A549 (cell line): ENCODE results near the gene API5. TPM values are rescaled to one million over a fixed set of nuclear protein-coding genes. Genes with fewer than 3 reads are reported as not detected.

Experiments used
- ATAC-seq, 2 experiments: fragments of 200-7000 bp in 1 of 2; fragments of >200 bp in 1 of 2; cut with Nextera tagmentation in 1 of 2; cut with Tn5 transposase in 1 of 2; 3 replicates each; pipeline versions ENCODE4 v1.8.0 to v1.9.1; 2018 to 2020; ENCODE audit warnings: mild to moderate bottlenecking in 1 of 2, moderate library complexity in 1 of 2
- CTCF ChIA-PET: fragments of 300-600 bp; sonication (Branson Sonifier 250); formaldehyde crosslinking; extraction: SDS; loops from one replicate; lab custom pipeline; 2021; ENCODE audit warnings: antibody characterized with exemption, inconsistent platforms; lab: Yijun Ruan, JAX
- POLR2A ChIA-PET: fragments of 350-600 bp; formaldehyde crosslinking; extraction: SDS; loops from one replicate; lab custom pipeline; 2021; ENCODE audit warnings: antibody characterized with exemption, inconsistent platforms; lab: Yijun Ruan, JAX
- DNase-seq, 2 experiments: peaks; one replicate each; pipeline versions ENCODE4 v3.0.0 to v3.0.0-alpha.2; 2011 to 2016; ENCODE audit warnings: low read depth in 1 of 2, low spot score in 1 of 2
- FAIRE-seq: peaks from 2 replicates; lab custom pipeline; 2011; peaks lifted over from hg19 to GRCh38; lab: Jason Lieb, UNC
- H3K27ac ChIP-seq, 2 experiments: fragments of >200 bp; sonication (Bioruptor Twin); formaldehyde crosslinking; 3 replicates each; pipeline ENCODE4 v1.5.1; 2016 to 2017
- H3K4me1 ChIP-seq: fragments of >200 bp; sonication (Bioruptor Twin); formaldehyde crosslinking; 3 replicates; pipeline ENCODE4 v1.6.1; 2016
- H3K4me2 ChIP-seq: fragments of >200 bp; sonication (Bioruptor Twin); formaldehyde crosslinking; 3 replicates; pipeline ENCODE4 v1.6.1; 2016
- H3K4me3 ChIP-seq: fragments of >200 bp; sonication (Bioruptor Twin); formaldehyde crosslinking; 3 replicates; pipeline ENCODE4 v1.5.1; 2016
- H3K9me3 ChIP-seq: fragments of >200 bp; sonication (Bioruptor Twin); formaldehyde crosslinking; 3 replicates; pipeline ENCODE4 v1.6.1; 2016
- CBX2 ChIP-seq: fragments of 200-600 bp; sonication (generic); IDR thresholded peaks from 2 replicates; pipeline ENCODE4 v1.6.1; 2016; ENCODE audit warnings: low read depth, mild to moderate bottlenecking, borderline replicate concordance
- CEBPB ChIP-seq, 2 experiments: fragments of >200 bp in 1 of 2; sonication (Bioruptor Twin) in 1 of 2; formaldehyde crosslinking in 1 of 2; IDR thresholded peaks; 2 replicates each; pipeline ENCODE4 v1.6.1; 2012 to 2016
- CHD4 ChIP-seq: fragments of 200-600 bp; sonication (generic); IDR thresholded peaks from 2 replicates; pipeline ENCODE4 v1.6.1; 2016; ENCODE audit warnings: antibody characterized with exemption, mild to moderate bottlenecking, borderline replicate concordance
- EHF ChIP-seq: fragments of 250-450 bp; sonication (Bioruptor Pico); IDR thresholded peaks from 2 replicates; pipeline ENCODE4 v1.5.0; 2020; ENCODE audit warnings: mild to moderate bottlenecking
- EHMT2 ChIP-seq: fragments of 200-600 bp; sonication (generic); IDR thresholded peaks from 2 replicates; pipeline ENCODE4 v1.6.1; 2016; ENCODE audit warnings: antibody characterized with exemption, low read depth, mild to moderate bottlenecking, moderate library complexity
- FOSB ChIP-seq: fragments of 250-450 bp; sonication (Bioruptor Pico); IDR thresholded peaks from 2 replicates; pipeline ENCODE4 v1.5.0; 2020; ENCODE audit warnings: mild to moderate bottlenecking, moderate library complexity
- HOXA7 ChIP-seq: fragments of 250-450 bp; sonication (Bioruptor Pico); IDR thresholded peaks from 2 replicates; pipeline ENCODE4 v1.5.0; 2020; ENCODE audit warnings: mild to moderate bottlenecking, moderate library complexity
- HOXB13 ChIP-seq: fragments of 250-450 bp; sonication (Bioruptor Pico); IDR thresholded peaks from 2 replicates; pipeline ENCODE4 v1.5.0; 2020; ENCODE audit warnings: low read depth, mild to moderate bottlenecking, moderate library complexity
- HOXB5 ChIP-seq: fragments of 250-450 bp; sonication (Bioruptor Pico); IDR thresholded peaks from 2 replicates; pipeline ENCODE4 v1.5.0; 2020; ENCODE audit warnings: mild to moderate bottlenecking, moderate library complexity
- PHF8 ChIP-seq: fragments of 200-600 bp; sonication (generic); IDR thresholded peaks from 2 replicates; pipeline ENCODE4 v1.6.1; 2016; ENCODE audit warnings: low read depth, mild to moderate bottlenecking, antibody characterized with exemption, moderate library complexity, borderline replicate concordance
- POLR2AphosphoS2 ChIP-seq: conservative IDR thresholded peaks from 2 replicates; pipeline ENCODE4 v1.6.1; 2012; ENCODE audit warnings: low read length, improper control_type of control experiment, inconsistent platforms
- RAD21 ChIP-seq, 2 experiments: fragments of >200 bp in 1 of 2; sonication (Bioruptor Twin) in 1 of 2; formaldehyde crosslinking in 1 of 2; IDR thresholded peaks in 1 of 2; conservative IDR thresholded peaks in 1 of 2; 2 replicates in 1 of 2; 3 replicates in 1 of 2; pipeline ENCODE4 v1.6.1; 2012 to 2018; ENCODE audit warnings: inconsistent platforms in 1 of 2
- RNF2 ChIP-seq: fragments of 200-600 bp; sonication (generic); IDR thresholded peaks from 2 replicates; pipeline ENCODE4 v1.6.1; 2016; ENCODE audit warnings: low read depth, mild to moderate bottlenecking, antibody characterized with exemption, moderate library complexity, borderline replicate concordance
- SREBF2 ChIP-seq: fragments of 450-650 bp; IDR thresholded peaks from 2 replicates; pipeline ENCODE4 v1.6.1; 2014; ENCODE audit warnings: mild to moderate bottlenecking, moderate library complexity
- TFCP2L1 ChIP-seq: fragments of 250-450 bp; sonication (Bioruptor Pico); IDR thresholded peaks from 2 replicates; pipeline ENCODE4 v1.5.0; 2021; ENCODE audit warnings: mild to moderate bottlenecking
- ZNF302 ChIP-seq: fragments of 250-450 bp; sonication (Bioruptor Pico); IDR thresholded peaks from 2 replicates; pipeline ENCODE4 v1.9.0; 2021; ENCODE audit warnings: inconsistent platforms, mild to moderate bottlenecking, moderate library complexity
- WGBS: methylation state at CpG from one replicate; pipeline ENCODE4 v1.1.6; 2017; ENCODE audit errors: missing lambda C conversion rate; 5-methylcytosine and 5-hydroxymethylcytosine counted together
- polyA plus RNA-seq, 4 experiments: library from polyadenylated mRNA; depleted of rRNA in 3 of 4; stranded (reverse); fragments of >200 nt; fragmentation: RNase III in 1 of 4; extraction: RNeasy Plus Mini Kit Qiagen cat#74134 plus additional on column Dnase treatment in 1 of 4; gene quantifications; 2 replicates in 3 of 4; 3 replicates in 1 of 4; pipeline ENCODE4 v1.2.3, GENCODE V29; 2011 to 2017
- TF ChIP-seq, protein P1 (sequence below): fragments of 200-600 bp; sonication (generic); IDR thresholded peaks from 2 replicates; pipeline ENCODE4 v1.6.1; 2016; ENCODE audit warnings: antibody characterized with exemption, mild to moderate bottlenecking, moderate library complexity
- TF ChIP-seq, protein P2 (sequence below): fragments of 250-450 bp; sonication (Bioruptor Pico); IDR thresholded peaks from 2 replicates; pipeline ENCODE4 v1.5.0; 2020; ENCODE audit warnings: low read depth, mild to moderate bottlenecking, moderate library complexity
- TF ChIP-seq, protein P3 (sequence below): fragments of >200 bp; sonication (Bioruptor Twin); formaldehyde crosslinking; IDR thresholded peaks from 2 replicates; pipeline ENCODE4 v1.6.1; 2016

Gene API5
- polyA plus RNA-seq, 2 of the 4 experiments (the other 2 are of a cell fraction): 87.7 to 127 TPM

DNA sequence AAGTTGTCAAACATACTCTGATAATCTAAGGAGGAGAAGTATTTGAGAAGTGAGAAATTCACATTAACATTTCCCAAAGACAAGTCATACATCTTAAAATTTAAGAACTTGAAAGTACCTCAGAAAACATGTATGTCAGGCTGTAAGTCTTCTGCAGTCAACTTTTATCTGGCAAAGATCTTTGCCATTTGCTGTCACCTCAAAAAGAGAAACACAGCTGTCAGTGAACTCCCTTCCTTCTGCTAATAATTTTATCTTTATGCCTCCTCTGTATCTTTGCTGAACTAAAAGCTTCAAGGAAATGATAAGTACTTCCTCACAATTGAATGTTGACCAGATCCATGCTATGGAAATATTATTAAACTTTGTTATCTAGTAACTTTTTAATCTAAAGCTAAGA is 65.6 kb downstream of the API5 start (continued):
- TF ChIP-seq SREBF2 (no peak), RAD21 (conservative IDR thresholded peaks at IDR 0.05 in 1 of 2, IDR thresholded peaks at IDR 0.05 in 1 of 2) (no peak), PHF8 (no peak), CBX2 (no peak)

DNA sequence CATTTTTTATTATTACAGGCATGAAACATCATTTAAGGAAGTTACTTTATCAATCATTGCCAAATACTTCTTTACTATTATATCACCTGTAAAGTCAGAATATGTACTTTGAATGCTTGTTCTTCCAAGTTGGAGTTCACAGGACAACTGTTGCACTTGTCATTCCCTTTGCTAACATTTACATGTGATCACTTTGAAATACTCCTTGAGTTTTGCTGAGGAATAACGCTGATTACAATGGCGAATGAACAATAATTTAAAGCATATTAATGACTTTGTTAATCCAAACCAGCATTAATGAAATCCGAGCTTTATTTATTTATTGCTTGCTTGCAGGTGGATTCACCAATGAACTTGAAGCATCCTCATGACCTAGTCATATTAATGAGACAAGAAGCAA is 67.1 kb downstream of the API5 start:
- POLR2A ChIA-PET: no interaction called here
- FAIRE-seq (peak; percentile 63), DNase-seq (no peak), ATAC-seq (no peak)
- CTCF ChIA-PET: interaction anchor here (1.4 kb wide), 1 partner anchor 20 kb away, joined by 3 read pairs; no protein-coding TSS in a partner anchor
- TF ChIP-seq, protein P1, sequence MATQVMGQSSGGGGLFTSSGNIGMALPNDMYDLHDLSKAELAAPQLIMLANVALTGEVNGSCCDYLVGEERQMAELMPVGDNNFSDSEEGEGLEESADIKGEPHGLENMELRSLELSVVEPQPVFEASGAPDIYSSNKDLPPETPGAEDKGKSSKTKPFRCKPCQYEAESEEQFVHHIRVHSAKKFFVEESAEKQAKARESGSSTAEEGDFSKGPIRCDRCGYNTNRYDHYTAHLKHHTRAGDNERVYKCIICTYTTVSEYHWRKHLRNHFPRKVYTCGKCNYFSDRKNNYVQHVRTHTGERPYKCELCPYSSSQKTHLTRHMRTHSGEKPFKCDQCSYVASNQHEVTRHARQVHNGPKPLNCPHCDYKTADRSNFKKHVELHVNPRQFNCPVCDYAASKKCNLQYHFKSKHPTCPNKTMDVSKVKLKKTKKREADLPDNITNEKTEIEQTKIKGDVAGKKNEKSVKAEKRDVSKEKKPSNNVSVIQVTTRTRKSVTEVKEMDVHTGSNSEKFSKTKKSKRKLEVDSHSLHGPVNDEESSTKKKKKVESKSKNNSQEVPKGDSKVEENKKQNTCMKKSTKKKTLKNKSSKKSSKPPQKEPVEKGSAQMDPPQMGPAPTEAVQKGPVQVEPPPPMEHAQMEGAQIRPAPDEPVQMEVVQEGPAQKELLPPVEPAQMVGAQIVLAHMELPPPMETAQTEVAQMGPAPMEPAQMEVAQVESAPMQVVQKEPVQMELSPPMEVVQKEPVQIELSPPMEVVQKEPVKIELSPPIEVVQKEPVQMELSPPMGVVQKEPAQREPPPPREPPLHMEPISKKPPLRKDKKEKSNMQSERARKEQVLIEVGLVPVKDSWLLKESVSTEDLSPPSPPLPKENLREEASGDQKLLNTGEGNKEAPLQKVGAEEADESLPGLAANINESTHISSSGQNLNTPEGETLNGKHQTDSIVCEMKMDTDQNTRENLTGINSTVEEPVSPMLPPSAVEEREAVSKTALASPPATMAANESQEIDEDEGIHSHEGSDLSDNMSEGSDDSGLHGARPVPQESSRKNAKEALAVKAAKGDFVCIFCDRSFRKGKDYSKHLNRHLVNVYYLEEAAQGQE: no peak
- TF ChIP-seq, protein P2, sequence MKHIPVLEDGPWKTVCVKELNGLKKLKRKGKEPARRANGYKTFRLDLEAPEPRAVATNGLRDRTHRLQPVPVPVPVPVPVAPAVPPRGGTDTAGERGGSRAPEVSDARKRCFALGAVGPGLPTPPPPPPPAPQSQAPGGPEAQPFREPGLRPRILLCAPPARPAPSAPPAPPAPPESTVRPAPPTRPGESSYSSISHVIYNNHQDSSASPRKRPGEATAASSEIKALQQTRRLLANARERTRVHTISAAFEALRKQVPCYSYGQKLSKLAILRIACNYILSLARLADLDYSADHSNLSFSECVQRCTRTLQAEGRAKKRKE (CRISPR knock-in tag): no peak
- TF ChIP-seq, protein P3, sequence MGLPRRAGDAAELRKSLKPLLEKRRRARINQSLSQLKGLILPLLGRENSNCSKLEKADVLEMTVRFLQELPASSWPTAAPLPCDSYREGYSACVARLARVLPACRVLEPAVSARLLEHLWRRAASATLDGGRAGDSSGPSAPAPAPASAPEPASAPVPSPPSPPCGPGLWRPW: no peak
- TF ChIP-seq HOXB13 (CRISPR knock-in tag): no peak
- TF ChIP-seq POLR2AphosphoS2: no peak
- TF ChIP-seq EHMT2: no peak
- no peak for TF ChIP-seq HOXA7 (CRISPR knock-in tag)
- no peak for TF ChIP-seq CEBPB (IDR thresholded peaks at IDR 0.05)
- TF ChIP-seq FOSB (CRISPR knock-in tag): no peak
- TF ChIP-seq RNF2: no peak
- TF ChIP-seq EHF: no peak
- TF ChIP-seq HOXB5 (CRISPR knock-in tag): no peak
- no peak for TF ChIP-seq TFCP2L1 (CRISPR knock-in tag)
- WGBS: 95% methylated on average over 3 of the region's 3 CpGs
- peaks cover 18% of the 10 kb centered on the region for H3K4me1 ChIP-seq
- H3K4me2 ChIP-seq: no peak overlapping the region
- no peak overlapping the region for H3K27ac ChIP-seq
- no peaks in the 10 kb centered on the region for H3K9me3 ChIP-seq
- H3K4me3 ChIP-seq: no peak overlapping the region

DNA sequence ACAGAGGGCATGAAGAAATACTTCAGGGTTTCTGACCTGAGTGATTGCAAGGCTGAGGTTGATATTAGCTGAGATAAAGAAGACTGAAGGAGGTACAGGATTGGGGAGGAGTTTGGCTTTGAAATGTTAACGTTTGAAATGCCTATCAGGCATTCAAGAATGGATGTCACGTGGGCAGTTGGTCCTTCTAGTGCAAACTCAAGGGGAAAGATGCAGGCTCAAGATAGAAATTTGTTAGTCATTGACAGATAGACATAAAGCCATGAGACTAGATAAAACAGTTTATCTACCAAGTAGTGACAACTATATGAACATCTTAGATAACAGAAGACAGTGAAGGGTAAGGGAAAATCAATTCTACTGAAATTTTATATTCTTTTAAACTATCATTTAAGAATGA is 70.0 kb downstream of the API5 start:
- CTCF ChIA-PET: no interaction called here
- WGBS: 70% methylated on average over 2 of the region's 2 CpGs
- no peak overlapping the region for H3K27ac ChIP-seq
- H3K9me3 ChIP-seq: no peaks in the 10 kb centered on the region
- DNase-seq: no peak
- no peak for FAIRE-seq
- no peak overlapping the region for H3K4me2 ChIP-seq
- no peak for ATAC-seq
- POLR2A ChIA-PET: no interaction called here
- H3K4me1 ChIP-seq: peaks cover 2% of the 10 kb centered on the region
- TF ChIP-seq ZNF302 (CRISPR knock-in tag) (no peak), HOXA7 (CRISPR knock-in tag) (no peak), PHF8 (no peak), CHD4 (no peak)
- TF ChIP-seq, protein P2 (CRISPR knock-in tag): no peak
- H3K4me3 ChIP-seq: no peak overlapping the region
